WERI-Rb-1 (cell line): ENCODE results near the gene SLC7A6.
"Not testable (repeated sequence)": the region's sequence is repeated elsewhere in the genome, so short reads cannot be mapped to it uniquely, and the experiment has no call there.

Experiments
- DNase-seq: peaks from one replicate; pipeline ENCODE4 v3.0.0-alpha.2; 2020
- H3K27ac ChIP-seq: fragments of 250-450 bp; sonication (Bioruptor Pico); 2 replicates; pipeline ENCODE4 v1.5.1; 2020; ENCODE audit warnings: mild to moderate bottlenecking, moderate library complexity
- H3K27me3 ChIP-seq: fragments of 250-450 bp; sonication (Bioruptor Pico); 2 replicates; pipeline ENCODE4 v1.5.1; 2021; ENCODE audit warnings: mild to moderate bottlenecking, low read depth, moderate library complexity; ENCODE audit not compliant: insufficient read depth, severe bottlenecking
- H3K36me3 ChIP-seq: fragments of 250-450 bp; sonication (Bioruptor Pico); 2 replicates; pipeline ENCODE4 v1.5.1; 2020; ENCODE audit warnings: mild to moderate bottlenecking, moderate library complexity
- H3K4me3 ChIP-seq: 2 replicates; pipeline ENCODE4 v1.5.1; 2011; ENCODE audit warnings: low read depth, mild to moderate bottlenecking, control low read depth, low read length
- H3K9me3 ChIP-seq: fragments of 250-450 bp; sonication (Bioruptor Pico); 2 replicates; pipeline ENCODE4 v1.5.1; 2021; ENCODE audit warnings: mild to moderate bottlenecking, moderate library complexity; ENCODE audit not compliant: severe bottlenecking
- CTCF ChIP-seq: IDR thresholded peaks from 2 replicates; pipeline ENCODE4 v1.5.1; 2011; ENCODE audit warnings: low read depth, mild to moderate bottlenecking, control low read depth, inconsistent platforms, low read length

SLC7A6 gene

GRCh38 chr16:68287276-68288251, 23.2 kb downstream of the SLC7A6 start:
- no peaks in the 10 kb centered on the region for H3K9me3 ChIP-seq
- peaks cover 44% of the 10 kb centered on the region for H3K36me3 ChIP-seq
- DNase-seq, result no peak
- no peak overlapping the region for H3K27ac ChIP-seq
- no peak overlapping the region for H3K4me3 ChIP-seq
- TF ChIP-seq CTCF, result no peak
- no peaks in the 10 kb centered on the region for H3K27me3 ChIP-seq

DNA sequence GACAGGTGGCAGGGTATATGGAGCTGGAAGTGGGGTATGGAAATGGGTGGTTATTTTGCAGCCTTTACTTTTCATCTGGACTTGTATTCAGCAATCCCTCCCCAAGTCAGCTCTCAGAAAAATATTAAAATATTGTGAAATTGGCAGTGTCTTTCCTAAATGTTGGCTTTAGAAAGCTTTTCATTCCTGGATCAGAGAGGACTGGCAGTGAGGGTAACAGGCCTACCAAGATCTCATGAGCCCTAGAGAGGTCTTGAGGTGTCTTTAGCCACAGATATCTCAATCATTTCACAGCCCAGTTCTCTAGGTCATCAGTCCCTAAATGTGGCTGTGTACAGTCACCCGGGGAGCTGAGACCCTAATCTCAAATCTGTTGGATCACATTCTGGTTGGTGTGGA, 23.9 kb downstream of the SLC7A6 start:
- peaks cover 45% of the 10 kb centered on the region for H3K36me3 ChIP-seq
- no peak overlapping the region for H3K4me3 ChIP-seq
- no peaks in the 10 kb centered on the region for H3K9me3 ChIP-seq
- H3K27ac ChIP-seq, result no peak overlapping the region
- no peak for DNase-seq
- no peak for TF ChIP-seq CTCF
- H3K27me3 ChIP-seq, result no peaks in the 10 kb centered on the region

DNA sequence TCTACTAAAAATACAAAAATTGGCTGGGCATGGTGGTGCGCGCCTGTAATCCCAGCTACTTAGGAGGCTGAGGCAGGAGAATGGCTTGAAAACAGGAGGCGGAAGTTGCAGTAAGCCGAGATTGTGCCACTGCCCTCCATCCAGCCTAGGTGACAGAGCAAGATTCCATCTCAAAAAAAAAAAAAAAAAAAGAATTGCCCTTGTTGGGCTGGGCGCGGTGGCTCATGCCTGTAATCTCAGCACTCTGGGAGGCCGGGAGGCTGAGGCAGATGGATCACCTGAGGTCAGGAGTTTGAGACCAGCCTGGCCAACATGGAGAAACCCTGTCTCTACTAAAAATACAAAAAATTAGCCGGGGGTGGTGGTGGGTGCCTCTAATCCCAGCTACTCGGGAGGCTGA, 24.5 kb downstream of the SLC7A6 start:
- peaks cover 51% of the 10 kb centered on the region for H3K36me3 ChIP-seq
- H3K27me3 ChIP-seq, H3K9me3 ChIP-seq, H3K27ac ChIP-seq, H3K4me3 ChIP-seq, DNase-seq: not testable (repeated sequence)

- peaks cover 54% of the 10 kb centered on the region for H3K36me3 ChIP-seq
- no peaks in the 10 kb centered on the region for H3K27me3 ChIP-seq
- TF ChIP-seq CTCF, result no peak
- no peak for DNase-seq
- no peak overlapping the region for H3K4me3 ChIP-seq
- H3K9me3 ChIP-seq, result no peaks in the 10 kb centered on the region
- H3K27ac ChIP-seq, result no peak overlapping the region
These were observed 24.9 kb downstream of the SLC7A6 start for GRCh38 chr16:68289202-68289601.

- no peak overlapping the region for H3K27ac ChIP-seq
- H3K4me3 ChIP-seq, result no peak overlapping the region
- no peaks in the 10 kb centered on the region for H3K27me3 ChIP-seq
- no peak for DNase-seq
- H3K36me3 ChIP-seq, result peaks cover 59% of the 10 kb centered on the region
- H3K9me3 ChIP-seq, result no peaks in the 10 kb centered on the region
- TF ChIP-seq CTCF, result no peak
These were observed 25.4 kb downstream of the SLC7A6 start for GRCh38 chr16:68289621-68290329.

DNA sequence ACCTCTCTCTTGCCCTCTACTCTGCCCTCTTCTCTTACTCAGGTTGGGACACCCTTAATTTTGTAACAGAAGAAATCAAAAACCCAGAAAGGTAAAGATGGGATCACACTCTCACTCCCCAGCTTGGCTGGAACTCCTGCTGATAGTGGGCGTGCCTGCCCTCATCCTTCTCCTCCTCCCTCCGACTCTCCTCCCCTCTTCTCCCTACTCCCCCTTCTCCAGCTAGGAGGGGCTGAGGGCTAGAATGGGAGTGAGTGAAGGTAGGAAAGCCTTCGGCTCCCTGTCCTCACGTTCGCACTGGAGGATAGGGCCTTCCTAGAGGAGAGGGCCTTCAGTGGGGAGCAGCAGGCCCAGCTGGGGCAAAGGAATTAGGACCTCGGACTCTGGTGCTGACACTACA, 26.1 kb downstream of the SLC7A6 start:
- no peaks in the 10 kb centered on the region for H3K27me3 ChIP-seq
- DNase-seq, result no peak
- H3K36me3 ChIP-seq, result peaks cover 66% of the 10 kb centered on the region
- H3K9me3 ChIP-seq, result no peaks in the 10 kb centered on the region
- H3K4me3 ChIP-seq, result no peak overlapping the region
- H3K27ac ChIP-seq, result no peak overlapping the region
- no peak for TF ChIP-seq CTCF
